WTC11 (cell line): Measurements from ENCODE around the gene CGB8. TPM values are rescaled to one million over a fixed set of nuclear protein-coding genes. Genes with fewer than 3 reads are reported as not detected.

ENCODE experiments used
- ATAC-seq: fragments of 200-7000 bp; cut with Tn5 transposase; 2 replicates; pipeline ENCODE4 v1.10.0; 2021; ENCODE audit warnings: mild to moderate bottlenecking, moderate library complexity
- CTCF ChIA-PET: fragments of 300-600 bp; sonication (Branson Sonifier 250); formaldehyde crosslinking; loops from one replicate; lab custom pipeline; 2021; ENCODE audit warnings: antibody characterized with exemption; lab: Charles Lee
- POLR2A ChIA-PET: fragments of 350-600 bp; sonication (Branson Sonifier 250); formaldehyde crosslinking; loops from one replicate; lab custom pipeline; 2021; ENCODE audit warnings: antibody characterized with exemption; lab: Charles Lee
- DNase-seq: peaks from one replicate; pipeline ENCODE4 v3.0.0; 2021; ENCODE audit warnings: low spot score
- H3K27ac Mint-ChIP-seq: 2 replicates; pipeline ENCODE4 v1.8.0; 2021; ENCODE audit warnings: mixed read lengths
- H3K27me3 Mint-ChIP-seq: 2 replicates; pipeline ENCODE4 v1.8.0; 2021; ENCODE audit warnings: low read depth, mild to moderate bottlenecking, moderate library complexity, mixed read lengths
- H3K36me3 Mint-ChIP-seq: 2 replicates; pipeline ENCODE4 v1.8.0; 2021; ENCODE audit warnings: mixed read lengths
- H3K4me1 Mint-ChIP-seq: 2 replicates; pipeline ENCODE4 v1.8.0; 2022; ENCODE audit warnings: mixed read lengths
- H3K4me3 Mint-ChIP-seq: 2 replicates; pipeline ENCODE4 v1.8.0; 2021; ENCODE audit warnings: mild to moderate bottlenecking, moderate library complexity, mixed read lengths
- H3K9me3 Mint-ChIP-seq: 2 replicates; pipeline ENCODE4 v1.8.0; 2021; ENCODE audit warnings: mixed read lengths
- E2F5 ChIP-seq: sonication (generic); formaldehyde crosslinking; IDR thresholded peaks from 2 replicates; pipeline ENCODE4 v1.8.1; 2022; ENCODE audit warnings: mild to moderate bottlenecking, moderate library complexity, missing genetic modification reagents
- ELF4 ChIP-seq: sonication (generic); formaldehyde crosslinking; IDR thresholded peaks from 2 replicates; pipeline ENCODE4 v1.8.1; 2022; ENCODE audit warnings: low read depth, mild to moderate bottlenecking, moderate library complexity, missing genetic modification reagents
- FOXK1 ChIP-seq: sonication (generic); formaldehyde crosslinking; IDR thresholded peaks from 2 replicates; pipeline ENCODE4 v1.8.0; 2022; ENCODE audit warnings: mild to moderate bottlenecking, moderate library complexity, missing genetic modification reagents
- FOXP1 ChIP-seq: sonication (generic); formaldehyde crosslinking; IDR thresholded peaks from 2 replicates; pipeline ENCODE4 v1.8.0; 2022; ENCODE audit warnings: missing genetic modification reagents, mild to moderate bottlenecking, moderate library complexity, borderline replicate concordance
- JAZF1 ChIP-seq: fragments of 250-450 bp; sonication (Bioruptor Pico); IDR thresholded peaks from 2 replicates; pipeline ENCODE4 v1.9.0; 2021; ENCODE audit warnings: moderate library complexity, mild to moderate bottlenecking, inconsistent platforms
- JUN ChIP-seq: sonication (generic); formaldehyde crosslinking; IDR thresholded peaks from 2 replicates; pipeline ENCODE4 v1.8.0; 2023; ENCODE audit warnings: mild to moderate bottlenecking, missing genetic modification reagents
- MAX ChIP-seq: sonication (generic); formaldehyde crosslinking; IDR thresholded peaks from 2 replicates; pipeline ENCODE4 v1.8.0; 2022; ENCODE audit warnings: mild to moderate bottlenecking, missing genetic modification reagents
- NFYB ChIP-seq: sonication (generic); formaldehyde crosslinking; conservative IDR thresholded peaks from 2 replicates; pipeline ENCODE4 v1.8.0; 2022; ENCODE audit warnings: low read depth, missing genetic modification reagents
- NR3C1 ChIP-seq: sonication (generic); formaldehyde crosslinking; conservative IDR thresholded peaks from 2 replicates; pipeline ENCODE4 v1.8.1; 2023; ENCODE audit warnings: low read depth, mild to moderate bottlenecking, missing genetic modification reagents
- RORB ChIP-seq: fragments of 250-450 bp; sonication (Bioruptor Pico); IDR thresholded peaks from 2 replicates; pipeline ENCODE4 v1.9.0; 2021; ENCODE audit warnings: mild to moderate bottlenecking
- SP1 ChIP-seq: sonication (generic); formaldehyde crosslinking; conservative IDR thresholded peaks from 2 replicates; pipeline ENCODE4 v1.8.1; 2022; ENCODE audit warnings: missing genetic modification reagents
- TCF7 ChIP-seq: sonication (generic); formaldehyde crosslinking; IDR thresholded peaks from 2 replicates; pipeline ENCODE4 v1.8.0; 2022; ENCODE audit warnings: mild to moderate bottlenecking, low read depth, missing genetic modification reagents, moderate library complexity
- ZMAT4 ChIP-seq: fragments of 250-450 bp; sonication (Bioruptor Pico); IDR thresholded peaks from 2 replicates; pipeline ENCODE4 v1.9.0; 2021; ENCODE audit warnings: mild to moderate bottlenecking
- ZNF219 ChIP-seq: sonication (generic); formaldehyde crosslinking; IDR thresholded peaks from 2 replicates; pipeline ENCODE4 v1.8.0; 2023; ENCODE audit warnings: missing genetic modification reagents, mild to moderate bottlenecking, borderline replicate concordance
- total RNA-seq: library from RNA; stranded (reverse); gene quantifications from 3 replicates; pipeline ENCODE4 v1.2.3, GENCODE V29; 2021
- TF ChIP-seq, protein P1 (sequence below): fragments of 250-450 bp; sonication (Bioruptor Pico); IDR thresholded peaks from 2 replicates; pipeline ENCODE4 v1.9.0; 2021; ENCODE audit warnings: mild to moderate bottlenecking, borderline replicate concordance
- TF ChIP-seq, protein P2 (sequence below): sonication (generic); formaldehyde crosslinking; conservative IDR thresholded peaks from 2 replicates; pipeline ENCODE4 v1.8.1; 2023; ENCODE audit warnings: mild to moderate bottlenecking, low read depth, missing genetic modification reagents, moderate library complexity
- TF ChIP-seq, protein P3 (sequence below): sonication (generic); formaldehyde crosslinking; IDR thresholded peaks from 2 replicates; pipeline ENCODE4 v1.8.0; 2023; ENCODE audit warnings: missing genetic modification reagents, mild to moderate bottlenecking, borderline replicate concordance

Gene CGB8
- total RNA-seq, 1 experiment from 2014 or later, result 0.31 TPM

- TF ChIP-seq, protein P1, sequence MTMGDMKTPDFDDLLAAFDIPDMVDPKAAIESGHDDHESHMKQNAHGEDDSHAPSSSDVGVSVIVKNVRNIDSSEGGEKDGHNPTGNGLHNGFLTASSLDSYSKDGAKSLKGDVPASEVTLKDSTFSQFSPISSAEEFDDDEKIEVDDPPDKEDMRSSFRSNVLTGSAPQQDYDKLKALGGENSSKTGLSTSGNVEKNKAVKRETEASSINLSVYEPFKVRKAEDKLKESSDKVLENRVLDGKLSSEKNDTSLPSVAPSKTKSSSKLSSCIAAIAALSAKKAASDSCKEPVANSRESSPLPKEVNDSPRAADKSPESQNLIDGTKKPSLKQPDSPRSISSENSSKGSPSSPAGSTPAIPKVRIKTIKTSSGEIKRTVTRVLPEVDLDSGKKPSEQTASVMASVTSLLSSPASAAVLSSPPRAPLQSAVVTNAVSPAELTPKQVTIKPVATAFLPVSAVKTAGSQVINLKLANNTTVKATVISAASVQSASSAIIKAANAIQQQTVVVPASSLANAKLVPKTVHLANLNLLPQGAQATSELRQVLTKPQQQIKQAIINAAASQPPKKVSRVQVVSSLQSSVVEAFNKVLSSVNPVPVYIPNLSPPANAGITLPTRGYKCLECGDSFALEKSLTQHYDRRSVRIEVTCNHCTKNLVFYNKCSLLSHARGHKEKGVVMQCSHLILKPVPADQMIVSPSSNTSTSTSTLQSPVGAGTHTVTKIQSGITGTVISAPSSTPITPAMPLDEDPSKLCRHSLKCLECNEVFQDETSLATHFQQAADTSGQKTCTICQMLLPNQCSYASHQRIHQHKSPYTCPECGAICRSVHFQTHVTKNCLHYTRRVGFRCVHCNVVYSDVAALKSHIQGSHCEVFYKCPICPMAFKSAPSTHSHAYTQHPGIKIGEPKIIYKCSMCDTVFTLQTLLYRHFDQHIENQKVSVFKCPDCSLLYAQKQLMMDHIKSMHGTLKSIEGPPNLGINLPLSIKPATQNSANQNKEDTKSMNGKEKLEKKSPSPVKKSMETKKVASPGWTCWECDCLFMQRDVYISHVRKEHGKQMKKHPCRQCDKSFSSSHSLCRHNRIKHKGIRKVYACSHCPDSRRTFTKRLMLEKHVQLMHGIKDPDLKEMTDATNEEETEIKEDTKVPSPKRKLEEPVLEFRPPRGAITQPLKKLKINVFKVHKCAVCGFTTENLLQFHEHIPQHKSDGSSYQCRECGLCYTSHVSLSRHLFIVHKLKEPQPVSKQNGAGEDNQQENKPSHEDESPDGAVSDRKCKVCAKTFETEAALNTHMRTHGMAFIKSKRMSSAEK (CRISPR knock-in tag), result no peak
- TF ChIP-seq ZNF219 (CRISPR knock-in tag) (no peak), TCF7 (peak; percentile 84; the same call in 1 of the 2 replicates), E2F5 (CRISPR knock-in tag) (peak; percentile 82), MAX (CRISPR knock-in tag) (peak; percentile 85), RORB (CRISPR knock-in tag) (no peak), SP1 (peak; percentile 97), FOXP1 (CRISPR knock-in tag) (peak; percentile 97), FOXK1 (CRISPR knock-in tag) (peak; percentile 98), JUN (CRISPR knock-in tag) (peak; percentile 82; the same call in 1 of the 2 replicates)
Measured at GRCh38 chr19:49085020-49085867, 36.3 kb upstream of the CGB8 start, which contains the start of gene SNRNP70 (continued).

GRCh38 chr19:49084206-49085019 is 35.5 kb upstream of the CGB8 start:
- ATAC-seq, result no peak
- CTCF ChIA-PET, result interaction anchor here (0.7 to 2.8 kb wide), 2 partner anchors 11 to 13 kb away, joined by 3 to 9 read pairs; no protein-coding TSS in a partner anchor
- TF ChIP-seq NR3C1 (CRISPR knock-in tag) (no peak), JAZF1 (no peak), ELF4 (CRISPR knock-in tag) (no peak), NFYB (CRISPR knock-in tag) (no peak), ZMAT4 (no peak)
- TF ChIP-seq, protein P2, sequence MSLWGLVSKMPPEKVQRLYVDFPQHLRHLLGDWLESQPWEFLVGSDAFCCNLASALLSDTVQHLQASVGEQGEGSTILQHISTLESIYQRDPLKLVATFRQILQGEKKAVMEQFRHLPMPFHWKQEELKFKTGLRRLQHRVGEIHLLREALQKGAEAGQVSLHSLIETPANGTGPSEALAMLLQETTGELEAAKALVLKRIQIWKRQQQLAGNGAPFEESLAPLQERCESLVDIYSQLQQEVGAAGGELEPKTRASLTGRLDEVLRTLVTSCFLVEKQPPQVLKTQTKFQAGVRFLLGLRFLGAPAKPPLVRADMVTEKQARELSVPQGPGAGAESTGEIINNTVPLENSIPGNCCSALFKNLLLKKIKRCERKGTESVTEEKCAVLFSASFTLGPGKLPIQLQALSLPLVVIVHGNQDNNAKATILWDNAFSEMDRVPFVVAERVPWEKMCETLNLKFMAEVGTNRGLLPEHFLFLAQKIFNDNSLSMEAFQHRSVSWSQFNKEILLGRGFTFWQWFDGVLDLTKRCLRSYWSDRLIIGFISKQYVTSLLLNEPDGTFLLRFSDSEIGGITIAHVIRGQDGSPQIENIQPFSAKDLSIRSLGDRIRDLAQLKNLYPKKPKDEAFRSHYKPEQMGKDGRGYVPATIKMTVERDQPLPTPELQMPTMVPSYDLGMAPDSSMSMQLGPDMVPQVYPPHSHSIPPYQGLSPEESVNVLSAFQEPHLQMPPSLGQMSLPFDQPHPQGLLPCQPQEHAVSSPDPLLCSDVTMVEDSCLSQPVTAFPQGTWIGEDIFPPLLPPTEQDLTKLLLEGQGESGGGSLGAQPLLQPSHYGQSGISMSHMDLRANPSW (CRISPR knock-in tag), result no peak
- TF ChIP-seq, protein P3, sequence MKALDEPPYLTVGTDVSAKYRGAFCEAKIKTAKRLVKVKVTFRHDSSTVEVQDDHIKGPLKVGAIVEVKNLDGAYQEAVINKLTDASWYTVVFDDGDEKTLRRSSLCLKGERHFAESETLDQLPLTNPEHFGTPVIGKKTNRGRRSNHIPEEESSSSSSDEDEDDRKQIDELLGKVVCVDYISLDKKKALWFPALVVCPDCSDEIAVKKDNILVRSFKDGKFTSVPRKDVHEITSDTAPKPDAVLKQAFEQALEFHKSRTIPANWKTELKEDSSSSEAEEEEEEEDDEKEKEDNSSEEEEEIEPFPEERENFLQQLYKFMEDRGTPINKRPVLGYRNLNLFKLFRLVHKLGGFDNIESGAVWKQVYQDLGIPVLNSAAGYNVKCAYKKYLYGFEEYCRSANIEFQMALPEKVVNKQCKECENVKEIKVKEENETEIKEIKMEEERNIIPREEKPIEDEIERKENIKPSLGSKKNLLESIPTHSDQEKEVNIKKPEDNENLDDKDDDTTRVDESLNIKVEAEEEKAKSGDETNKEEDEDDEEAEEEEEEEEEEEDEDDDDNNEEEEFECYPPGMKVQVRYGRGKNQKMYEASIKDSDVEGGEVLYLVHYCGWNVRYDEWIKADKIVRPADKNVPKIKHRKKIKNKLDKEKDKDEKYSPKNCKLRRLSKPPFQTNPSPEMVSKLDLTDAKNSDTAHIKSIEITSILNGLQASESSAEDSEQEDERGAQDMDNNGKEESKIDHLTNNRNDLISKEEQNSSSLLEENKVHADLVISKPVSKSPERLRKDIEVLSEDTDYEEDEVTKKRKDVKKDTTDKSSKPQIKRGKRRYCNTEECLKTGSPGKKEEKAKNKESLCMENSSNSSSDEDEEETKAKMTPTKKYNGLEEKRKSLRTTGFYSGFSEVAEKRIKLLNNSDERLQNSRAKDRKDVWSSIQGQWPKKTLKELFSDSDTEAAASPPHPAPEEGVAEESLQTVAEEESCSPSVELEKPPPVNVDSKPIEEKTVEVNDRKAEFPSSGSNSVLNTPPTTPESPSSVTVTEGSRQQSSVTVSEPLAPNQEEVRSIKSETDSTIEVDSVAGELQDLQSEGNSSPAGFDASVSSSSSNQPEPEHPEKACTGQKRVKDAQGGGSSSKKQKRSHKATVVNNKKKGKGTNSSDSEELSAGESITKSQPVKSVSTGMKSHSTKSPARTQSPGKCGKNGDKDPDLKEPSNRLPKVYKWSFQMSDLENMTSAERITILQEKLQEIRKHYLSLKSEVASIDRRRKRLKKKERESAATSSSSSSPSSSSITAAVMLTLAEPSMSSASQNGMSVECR, result no peak

More at GRCh38 chr19:49084206-49085019, 35.5 kb upstream of the CGB8 start:
- H3K27ac Mint-ChIP-seq, result peak overlapping the region; percentile 99
- no peak for DNase-seq
- peaks cover 3% of the 10 kb centered on the region; the same call in 1 of the 2 replicates for H3K9me3 Mint-ChIP-seq
- H3K36me3 Mint-ChIP-seq, result peaks cover 22% of the 10 kb centered on the region
- peaks cover 17% of the 10 kb centered on the region for H3K4me1 Mint-ChIP-seq
- peak overlapping the region; percentile 96 for H3K4me3 Mint-ChIP-seq
- H3K27me3 Mint-ChIP-seq, result peaks cover 23% of the 10 kb centered on the region
- POLR2A ChIA-PET, result no interaction called here
